Upper lobe of left lung (tissue), 4 donors: ENCODE data around the gene SEC22A.

Source experiments
- CTCF ChIP-seq, 6 experiments: fragments of 450-650 bp in 4 of 6; fragments of 200-600 bp in 2 of 6; sonication (generic) in 2 of 6; IDR thresholded peaks; one replicate each; pipeline ENCODE4 v1.5.1; 2016 to 2019; ENCODE audit warnings: antibody characterized with exemption in 6 of 6
- EP300 ChIP-seq, 4 donors: sonication (generic); formaldehyde crosslinking; IDR thresholded peaks; one replicate each; pipeline ENCODE4 v1.5.1; 2017; ENCODE audit warnings: antibody characterized with exemption in 4 of 4, control low read depth in 2 of 4
- POLR2A ChIP-seq, 4 donors: fragments of 450-650 bp; IDR thresholded peaks; one replicate each; pipeline ENCODE4 v1.5.1; 2016 to 2017; ENCODE audit warnings: antibody characterized with exemption in 4 of 4, mild to moderate bottlenecking in 2 of 4
- POLR2AphosphoS5 ChIP-seq, 2 donors: sonication (generic); formaldehyde crosslinking; IDR thresholded peaks; one replicate each; pipeline ENCODE4 v1.5.1; 2017; ENCODE audit warnings: antibody characterized with exemption in 2 of 2

DNA sequence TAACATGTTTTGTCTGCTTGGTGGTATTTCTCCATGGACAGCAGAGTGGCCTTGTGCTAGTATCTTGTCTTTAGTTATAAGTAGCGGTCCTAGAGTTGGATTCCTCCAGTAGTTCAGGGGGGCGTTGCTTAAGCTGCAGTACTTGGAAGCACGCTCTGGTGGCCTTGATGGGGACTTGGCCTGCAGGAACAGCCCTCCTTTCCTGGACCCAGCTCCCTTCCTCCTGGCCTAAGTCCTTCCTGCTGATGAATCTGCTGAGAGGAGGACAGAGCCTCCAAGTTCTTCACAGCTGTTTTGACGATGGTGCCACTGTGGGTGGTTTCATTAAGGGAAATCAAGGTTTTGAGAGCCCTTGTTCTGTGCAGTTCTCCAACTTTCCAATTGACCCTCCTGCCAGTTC is 38.6 kb upstream of the SEC22A start:
- TF ChIP-seq POLR2A (IDR thresholded peaks at IDR 0.05), result no peak
- TF ChIP-seq CTCF (IDR thresholded peaks at IDR 0.05), result no peak
- TF ChIP-seq EP300 (IDR thresholded peaks at IDR 0.05), result no peak
- no peak for TF ChIP-seq POLR2AphosphoS5 (IDR thresholded peaks at IDR 0.05)
